Tibial artery (tissue), 4 donors: ENCODE data around the gene ZNF319.

Experiments
- DNase-seq, 2 donors: peaks; one replicate each; pipeline ENCODE4 v3.0.0-alpha.2; 2019
- H3K27ac ChIP-seq, 2 donors: fragments of 200-600 bp; sonication (generic) in 1 of 2; 1 replicate in 1 of 2; 2 replicates in 1 of 2; pipeline ENCODE4 v1.5.1; 2018 to 2019; ENCODE audit warnings: mild to moderate bottlenecking in 1 of 2
- H3K27me3 ChIP-seq, 2 donors: fragments of 200-600 bp; sonication (generic) in 1 of 2; one replicate each; pipeline versions ENCODE4 v1.5.1 to v1.6.0; 2016 to 2019
- H3K36me3 ChIP-seq, 3 donors: fragments of 200-600 bp; sonication (generic) in 2 of 3; one replicate each; pipeline ENCODE4 v1.5.1; 2016 to 2019; ENCODE audit warnings: mild to moderate bottlenecking in 2 of 3
- H3K4me1 ChIP-seq, 4 donors: fragments of 200-600 bp; sonication (generic) in 2 of 4; 1 replicate in 3 of 4; 2 replicates in 1 of 4; pipeline ENCODE4 v1.5.1; 2016 to 2019
- H3K4me3 ChIP-seq, 2 donors: fragments of 200-600 bp; sonication (generic) in 1 of 2; 1 replicate in 1 of 2; 2 replicates in 1 of 2; pipeline ENCODE4 v1.5.1; 2018 to 2019; ENCODE audit warnings: mild to moderate bottlenecking in 2 of 2
- H3K9me3 ChIP-seq, 3 donors: fragments of 200-600 bp; sonication (generic) in 1 of 3; one replicate each; pipeline ENCODE4 v1.5.1; 2016 to 2019
- CTCF ChIP-seq, 2 experiments: fragments of 200-600 bp in 1 of 2; fragments of 450-650 bp in 1 of 2; IDR thresholded peaks; one replicate each; pipeline ENCODE4 v1.5.1; 2017 to 2019; ENCODE audit warnings: antibody characterized with exemption in 2 of 2, mild to moderate bottlenecking in 1 of 2, moderate library complexity in 1 of 2
- intact Hi-C: fragments of 100-400 bp; cut with DNase I; formaldehyde crosslinking; loops from one replicate; pipeline ENCODE4 v1.15.0; 2023; ENCODE audit warnings: low total_unique reads

The ZNF319 gene

DNA sequence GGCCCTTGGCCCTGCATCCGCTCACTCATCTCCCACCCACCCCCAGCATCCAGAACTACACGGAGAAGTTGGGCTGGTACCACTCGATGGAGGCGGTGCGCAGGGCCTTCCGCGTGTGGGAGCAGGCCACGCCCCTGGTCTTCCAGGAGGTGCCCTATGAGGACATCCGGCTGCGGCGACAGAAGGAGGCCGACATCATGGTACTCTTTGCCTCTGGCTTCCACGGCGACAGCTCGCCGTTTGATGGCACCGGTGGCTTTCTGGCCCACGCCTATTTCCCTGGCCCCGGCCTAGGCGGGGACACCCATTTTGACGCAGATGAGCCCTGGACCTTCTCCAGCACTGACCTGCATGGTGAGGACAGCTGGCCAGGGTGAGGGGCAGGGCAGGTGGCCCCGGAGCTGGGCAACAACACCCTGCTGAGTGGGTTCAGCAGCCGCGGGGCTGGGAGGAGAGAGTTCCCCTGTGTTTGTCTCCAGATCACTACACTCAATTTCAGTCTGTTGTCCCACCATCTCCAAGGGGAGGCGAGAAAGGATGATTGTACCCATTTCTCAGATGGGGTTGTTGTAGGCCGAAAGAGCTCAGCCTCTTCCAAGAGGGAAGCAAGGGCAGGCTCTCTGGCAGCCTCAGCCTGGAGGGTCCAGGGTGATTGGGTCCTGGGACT lies 39.5 kb upstream of the ZNF319 start:
- no peak for TF ChIP-seq CTCF (IDR thresholded peaks at IDR 0.05)
- H3K9me3 ChIP-seq, result no peaks in the 10 kb centered on the region
- DNase-seq, result no peak
- H3K27ac ChIP-seq, result no peak overlapping the region
- no peak overlapping the region for H3K4me3 ChIP-seq
- no peaks in the 10 kb centered on the region for H3K4me1 ChIP-seq
- peaks cover 0 to 3% of the 10 kb centered on the region in 2 donors for H3K27me3 ChIP-seq
- intact Hi-C loops, result no loop called here
- H3K36me3 ChIP-seq, result peaks cover 0 to 28% (median 21%) of the 10 kb centered on the region in 3 donors

DNA sequence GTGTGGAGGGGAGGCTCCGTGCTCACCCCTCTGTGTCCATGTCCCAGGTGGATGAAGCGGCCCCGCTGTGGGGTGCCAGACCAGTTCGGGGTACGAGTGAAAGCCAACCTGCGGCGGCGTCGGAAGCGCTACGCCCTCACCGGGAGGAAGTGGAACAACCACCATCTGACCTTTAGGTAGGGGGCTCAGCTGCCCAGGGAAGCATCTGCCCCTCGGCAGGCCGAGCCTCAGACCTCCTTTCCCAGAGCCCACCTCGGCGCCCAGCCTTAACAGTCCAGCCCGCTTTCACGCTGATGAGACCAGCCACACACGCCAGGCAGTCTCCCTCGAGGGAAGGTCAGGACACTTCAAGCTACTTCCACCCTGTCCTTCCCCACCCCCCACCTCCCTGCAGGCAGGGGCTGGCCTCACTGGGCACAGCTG lies 37.8 kb upstream of the ZNF319 start:
- DNase-seq, result no peak
- intact Hi-C loops, result no loop called here
- H3K36me3 ChIP-seq, result peaks cover 0 to 15% (median 14%) of the 10 kb centered on the region in 3 donors
- no peaks in the 10 kb centered on the region for H3K9me3 ChIP-seq
- no peak for TF ChIP-seq CTCF (IDR thresholded peaks at IDR 0.05)
- no peak overlapping the region for H3K27ac ChIP-seq
- no peak overlapping the region for H3K4me3 ChIP-seq
- no peaks in the 10 kb centered on the region for H3K4me1 ChIP-seq
- H3K27me3 ChIP-seq, result peaks cover 0 to 3% of the 10 kb centered on the region in 2 donors

GRCh38 chr16:58037365-58038057 lies 37.0 kb upstream of the ZNF319 start:
- H3K9me3 ChIP-seq, result no peaks in the 10 kb centered on the region
- H3K4me1 ChIP-seq, result no peaks in the 10 kb centered on the region
- intact Hi-C loops, result no loop called here
- no peak overlapping the region for H3K27ac ChIP-seq
- peaks cover 0 to 13% (median 12%) of the 10 kb centered on the region in 3 donors for H3K36me3 ChIP-seq
- H3K27me3 ChIP-seq, result peaks cover 0 to 3% of the 10 kb centered on the region in 2 donors
- DNase-seq, result no peak
- TF ChIP-seq CTCF (IDR thresholded peaks at IDR 0.05), result no peak
- H3K4me3 ChIP-seq, result no peak overlapping the region

DNA sequence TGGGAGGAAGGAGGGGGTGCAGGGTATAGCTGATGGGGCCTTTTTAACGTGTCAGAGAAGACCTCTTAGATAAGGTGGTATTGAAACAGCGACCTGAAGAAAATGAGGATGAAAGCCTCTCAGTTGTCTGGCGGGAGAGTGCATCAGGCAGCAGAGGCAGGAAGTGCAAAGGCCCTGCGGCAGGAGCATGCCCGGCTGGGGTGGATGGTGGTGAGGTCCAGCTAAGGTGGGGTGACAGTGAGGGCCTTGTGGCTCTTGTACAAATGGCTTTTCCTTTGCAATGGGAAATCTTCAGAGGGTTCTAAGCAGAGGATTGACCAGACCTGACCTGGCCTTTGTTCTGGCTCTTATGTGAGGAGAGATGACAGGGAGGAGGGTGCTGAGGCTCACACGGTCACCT lies 36.5 kb upstream of the ZNF319 start:
- Histone ChIP-seq H3K4me3 (no peak overlapping the region), H3K9me3 (no peaks in the 10 kb centered on the region), H3K27ac (no peak overlapping the region), H3K27me3 (peaks cover 0 to 3% of the 10 kb centered on the region in 2 donors), H3K4me1 (no peaks in the 10 kb centered on the region), H3K36me3 (peaks cover 0 to 12% (median 11%) of the 10 kb centered on the region in 3 donors)
- intact Hi-C loops, result no loop called here
- no peak for DNase-seq
- TF ChIP-seq CTCF (IDR thresholded peaks at IDR 0.05), result no peak

DNA sequence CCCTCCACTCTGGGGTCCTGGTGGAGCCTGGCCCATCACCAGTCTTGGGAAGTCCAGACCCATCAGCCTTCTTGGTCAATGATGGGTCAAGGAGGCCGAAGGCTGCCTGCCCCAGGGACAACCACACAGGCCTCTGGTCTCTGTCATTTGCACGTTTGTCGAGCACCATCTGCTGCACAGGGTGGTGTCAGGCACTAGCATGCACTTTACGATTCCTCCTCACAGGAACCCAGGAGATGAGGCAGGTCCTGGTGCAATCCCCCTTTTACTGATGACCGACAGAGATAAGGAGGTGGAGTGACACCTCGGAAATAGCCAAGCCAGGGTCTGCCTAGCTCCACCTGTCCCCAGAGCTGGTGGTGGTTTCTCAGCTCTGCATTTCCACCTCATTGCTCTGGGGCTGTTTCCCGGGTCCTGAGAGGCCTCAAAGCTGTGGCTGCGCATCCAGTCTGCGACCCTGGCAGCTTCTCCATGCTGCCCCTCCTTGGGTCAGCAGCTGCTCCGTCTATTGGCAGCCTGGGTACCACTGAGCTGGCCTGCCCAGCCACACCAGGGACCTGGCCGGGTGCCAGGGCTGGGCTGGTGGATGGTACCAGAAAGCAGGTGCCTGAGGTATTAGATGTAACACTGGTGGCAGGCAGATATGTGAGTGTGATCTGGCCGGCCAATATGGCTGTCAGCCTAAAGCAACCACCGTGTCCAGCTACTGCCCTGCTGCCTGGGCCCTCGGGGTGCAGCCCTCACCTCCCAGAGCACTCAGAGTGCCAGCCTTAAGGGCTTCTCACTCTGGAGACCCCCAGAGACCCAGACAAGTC lies 35.1 kb upstream of the ZNF319 start:
- Histone ChIP-seq H3K4me3 (no peak overlapping the region), H3K4me1 (no peaks in the 10 kb centered on the region), H3K27me3 (peaks cover 0 to 3% of the 10 kb centered on the region in 2 donors), H3K36me3 (peaks cover 0 to 6% (median 5%) of the 10 kb centered on the region in 3 donors), H3K27ac (no peak overlapping the region), H3K9me3 (no peaks in the 10 kb centered on the region)
- no peak for DNase-seq
- TF ChIP-seq CTCF (IDR thresholded peaks at IDR 0.05), result no peak
- intact Hi-C loops, result no loop called here
